ENCODE results near the gene PDE6A. TPM values are rescaled to one million over a fixed set of nuclear protein-coding genes. Genes with fewer than 3 reads are reported as not detected.

The PDE6A gene
- total and polyA plus RNA-seq, 2 of the 13 experiments (the other 11 are each of a cell fraction or from before 2014, with no cell fraction given) = 0.01 TPM; not detected in 1

GRCh38 chr5:149820536-149821510 lies 123.8 kb downstream of the PDE6A start:
- no peaks in the 10 kb centered on the region for H3K9me3 ChIP-seq (ENCODE audit: low read length)
- FAIRE-seq (no peak), DNase-seq (ENCODE audit: low spot score) (no peak), ATAC-seq (no peak)
- H3K27me3 ChIP-seq (ENCODE audit: control insufficient read depth in 1 of 2, insufficient read depth in 2 of 2, low read length in 2 of 2) = no peaks in the 10 kb centered on the region
- CTCF ChIA-PET (ENCODE audit: low intra/inter-chr PET ratio, low total read pairs) = no interaction called here
- no peak overlapping the region for H2AFZ ChIP-seq (ENCODE audit: low read length)
- peaks cover 9% of the 10 kb centered on the region; the same call in 1 of the 2 replicates for H3K4me1 ChIP-seq (ENCODE audit: insufficient read depth, low read length)
- no peak overlapping the region for H3K9ac ChIP-seq (ENCODE audit: insufficient read depth, low read depth, low read length)
- in situ Hi-C loops (cut with HindIII; ENCODE audit: extremely low pct_ligation_motif_present, low pct_unique_long_range_greater_than_20kb) (no loop called here), intact Hi-C loops (cut with micrococcal nuclease; ENCODE audit: unreplicated experiment) (no loop called here)
- no peak for TF ChIP-seq ZNF138 (CRISPR knock-in tag; IDR thresholded peaks at IDR 0.05; ENCODE audit: low read depth)
- 0 out of 2 replicates have a peak, but pooled peaks have one; percentile 28 for TF ChIP-seq ZNF629 (CRISPR knock-in tag; conservative IDR thresholded peaks at IDR 0.05)
- TF ChIP-seq ZNF672 (CRISPR knock-in tag; IDR thresholded peaks at IDR 0.05) = no peak
- POLR2A ChIA-PET = no interaction called here
- no peaks in the 10 kb centered on the region for H4K20me1 ChIP-seq (ENCODE audit: insufficient read depth, low read length)
- no TSS peak for BruUV-seq (replicated peaks)
- WGBS (ENCODE audit: low lambda C conversion rate) = 90% methylated on average over 17 of the region's 17 CpGs
- no peak overlapping the region for H3K4me3 ChIP-seq (replicated peaks in 1 of 3; ENCODE audit: insufficient read depth in 1 of 3, low read depth in 2 of 3, low read length in 3 of 3)
- no peak overlapping the region for H3K4me2 ChIP-seq (ENCODE audit: low read depth, low read length)
- H3K36me3 ChIP-seq (replicated peaks in 1 of 2; ENCODE audit: control insufficient read depth in 1 of 2, insufficient read depth in 2 of 2, low read length in 2 of 2) = no peaks in the 10 kb centered on the region; a peak in 2 of 5 replicates
- no peak overlapping the region for H3K27ac ChIP-seq (ENCODE audit: extremely low read length, insufficient read depth, low read length)
- no peaks in the 10 kb centered on the region for H3K79me2 ChIP-seq (ENCODE audit: insufficient read depth, low read length)

- DNase-seq (ENCODE audit: low spot score) (no peak), ATAC-seq (no peak), FAIRE-seq (no peak)
- Histone ChIP-seq H3K36me3 (replicated peaks in 1 of 2; ENCODE audit: control insufficient read depth in 1 of 2, insufficient read depth in 2 of 2, low read length in 2 of 2) (no peaks in the 10 kb centered on the region; a peak in 1 of 5 replicates), H3K9ac (ENCODE audit: insufficient read depth, low read depth, low read length) (no peak overlapping the region), H3K4me1 (ENCODE audit: insufficient read depth, low read length) (peaks cover 9% of the 10 kb centered on the region; the same call in 1 of the 2 replicates), H3K79me2 (ENCODE audit: insufficient read depth, low read length) (no peaks in the 10 kb centered on the region), H4K20me1 (ENCODE audit: insufficient read depth, low read length) (no peaks in the 10 kb centered on the region), H3K27ac (ENCODE audit: extremely low read length, insufficient read depth, low read length) (no peak overlapping the region), H3K4me3 (replicated peaks in 1 of 3; ENCODE audit: insufficient read depth in 1 of 3, low read depth in 2 of 3, low read length in 3 of 3) (no peak overlapping the region), H3K4me2 (ENCODE audit: low read depth, low read length) (no peak overlapping the region), H3K27me3 (ENCODE audit: control insufficient read depth in 1 of 2, insufficient read depth in 2 of 2, low read length in 2 of 2) (no peaks in the 10 kb centered on the region), H2AFZ (ENCODE audit: low read length) (no peak overlapping the region), H3K9me3 (ENCODE audit: low read length) (no peaks in the 10 kb centered on the region)
- in situ Hi-C loops (cut with HindIII; ENCODE audit: extremely low pct_ligation_motif_present, low pct_unique_long_range_greater_than_20kb) = no loop called here
- 25% methylated on average over 2 of the region's 2 CpGs for WGBS (ENCODE audit: low lambda C conversion rate)
- intact Hi-C loops (cut with micrococcal nuclease; ENCODE audit: unreplicated experiment) = no loop called here
- no TSS peak for BruUV-seq (replicated peaks)
- ChIA-PET CTCF (ENCODE audit: low intra/inter-chr PET ratio, low total read pairs) (no interaction called here), POLR2A (no interaction called here)
- TF ChIP-seq LCORL (IDR thresholded peaks at IDR 0.05) (no peak), LCORL (CRISPR knock-in tag; IDR thresholded peaks at IDR 0.05) (no peak), ISL2 (CRISPR knock-in tag; IDR thresholded peaks at IDR 0.05) (no peak), ZNF136 (CRISPR knock-in tag; IDR thresholded peaks at IDR 0.05; ENCODE audit: low read depth) (no peak), ZNF543 (CRISPR knock-in tag; IDR thresholded peaks at IDR 0.05) (no peak), ZKSCAN5 (CRISPR knock-in tag; IDR thresholded peaks at IDR 0.05) (no peak), MED1 (CRISPR knock-in tag; IDR thresholded peaks at IDR 0.05) (no peak), PRDM15 (CRISPR knock-in tag; IDR thresholded peaks at IDR 0.05) (no peak), ZNF30 (CRISPR knock-in tag; IDR thresholded peaks at IDR 0.05) (no peak)
- TF ChIP-seq, protein P1, sequence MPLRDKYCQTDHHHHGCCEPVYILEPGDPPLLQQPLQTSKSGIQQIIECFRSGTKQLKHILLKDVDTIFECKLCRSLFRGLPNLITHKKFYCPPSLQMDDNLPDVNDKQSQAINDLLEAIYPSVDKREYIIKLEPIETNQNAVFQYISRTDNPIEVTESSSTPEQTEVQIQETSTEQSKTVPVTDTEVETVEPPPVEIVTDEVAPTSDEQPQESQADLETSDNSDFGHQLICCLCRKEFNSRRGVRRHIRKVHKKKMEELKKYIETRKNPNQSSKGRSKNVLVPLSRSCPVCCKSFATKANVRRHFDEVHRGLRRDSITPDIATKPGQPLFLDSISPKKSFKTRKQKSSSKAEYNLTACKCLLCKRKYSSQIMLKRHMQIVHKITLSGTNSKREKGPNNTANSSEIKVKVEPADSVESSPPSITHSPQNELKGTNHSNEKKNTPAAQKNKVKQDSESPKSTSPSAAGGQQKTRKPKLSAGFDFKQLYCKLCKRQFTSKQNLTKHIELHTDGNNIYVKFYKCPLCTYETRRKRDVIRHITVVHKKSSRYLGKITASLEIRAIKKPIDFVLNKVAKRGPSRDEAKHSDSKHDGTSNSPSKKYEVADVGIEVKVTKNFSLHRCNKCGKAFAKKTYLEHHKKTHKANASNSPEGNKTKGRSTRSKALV (CRISPR knock-in tag; IDR thresholded peaks at IDR 0.05) = no peak
Measured at GRCh38 chr5:149820012-149820411, 124.6 kb downstream of the PDE6A start.
